Hepatocyte (in vitro differentiated cells): ENCODE data around the gene HLF.

ENCODE experiments used
- CTCF ChIP-seq: fragments of 200-600 bp; sonication (generic); IDR thresholded peaks from 2 replicates; pipeline ENCODE4 v1.5.1; 2016; ENCODE audit warnings: antibody characterized with exemption, mild to moderate bottlenecking; ENCODE audit not compliant: poor library complexity
- EZH2 ChIP-seq: fragments of 200-600 bp; sonication (generic); IDR thresholded peaks from 2 replicates; pipeline ENCODE4 v1.6.1; 2016; ENCODE audit warnings: antibody characterized with exemption, mild to moderate bottlenecking, borderline replicate concordance
- EZH2phosphoT487 ChIP-seq: fragments of 200-600 bp; sonication (generic); IDR thresholded peaks from one replicate; pipeline ENCODE4 v1.6.1; 2018; ENCODE audit warnings: antibody characterized with exemption, mild to moderate bottlenecking, low read depth, moderate library complexity; ENCODE audit not compliant: unreplicated experiment, severe bottlenecking

GRCh38 chr17:55332296-55333041 is 67.7 kb downstream of the HLF start:
- TF ChIP-seq EZH2 (no peak), CTCF (no peak), EZH2phosphoT487 (no peak)
